SK-N-SH (cell line): ENCODE measurements around the gene LRRC36.

ENCODE experiments used
- GABPA ChIP-seq: IDR thresholded peaks from 2 replicates; pipeline ENCODE4 v1.4.0; 2012; ENCODE audit warnings: low read depth, mild to moderate bottlenecking
- RAD21 ChIP-seq: IDR thresholded peaks from 2 replicates; pipeline ENCODE4 v1.6.1; 2012; ENCODE audit warnings: mild to moderate bottlenecking, low read length
- TF ChIP-seq, protein P1 (sequence below): fragments of 200-600 bp; sonication (generic); IDR thresholded peaks from 2 replicates; pipeline ENCODE4 v1.6.1; 2017; ENCODE audit warnings: antibody characterized with exemption, mild to moderate bottlenecking, moderate library complexity

DNA sequence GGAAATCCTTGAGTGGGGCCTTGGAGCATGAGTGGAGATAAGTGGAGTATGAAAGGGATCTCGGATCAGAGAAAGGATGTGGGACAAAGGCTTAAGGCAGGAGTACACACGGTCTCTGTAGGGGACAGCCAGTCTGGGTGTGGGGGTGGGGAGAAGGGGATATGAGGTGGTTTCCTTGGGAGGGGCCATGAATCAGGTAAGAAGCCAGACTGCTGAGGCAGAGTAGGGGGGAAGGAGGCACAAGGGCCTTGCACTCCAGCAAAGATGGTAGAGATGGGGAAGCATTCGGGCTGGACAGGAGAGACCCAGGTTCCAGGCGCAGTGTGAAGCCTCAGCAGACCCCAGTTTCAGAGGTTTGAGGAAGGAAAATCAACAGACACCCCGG lies 105.9 kb downstream of the LRRC36 start:
- TF ChIP-seq, protein P1, sequence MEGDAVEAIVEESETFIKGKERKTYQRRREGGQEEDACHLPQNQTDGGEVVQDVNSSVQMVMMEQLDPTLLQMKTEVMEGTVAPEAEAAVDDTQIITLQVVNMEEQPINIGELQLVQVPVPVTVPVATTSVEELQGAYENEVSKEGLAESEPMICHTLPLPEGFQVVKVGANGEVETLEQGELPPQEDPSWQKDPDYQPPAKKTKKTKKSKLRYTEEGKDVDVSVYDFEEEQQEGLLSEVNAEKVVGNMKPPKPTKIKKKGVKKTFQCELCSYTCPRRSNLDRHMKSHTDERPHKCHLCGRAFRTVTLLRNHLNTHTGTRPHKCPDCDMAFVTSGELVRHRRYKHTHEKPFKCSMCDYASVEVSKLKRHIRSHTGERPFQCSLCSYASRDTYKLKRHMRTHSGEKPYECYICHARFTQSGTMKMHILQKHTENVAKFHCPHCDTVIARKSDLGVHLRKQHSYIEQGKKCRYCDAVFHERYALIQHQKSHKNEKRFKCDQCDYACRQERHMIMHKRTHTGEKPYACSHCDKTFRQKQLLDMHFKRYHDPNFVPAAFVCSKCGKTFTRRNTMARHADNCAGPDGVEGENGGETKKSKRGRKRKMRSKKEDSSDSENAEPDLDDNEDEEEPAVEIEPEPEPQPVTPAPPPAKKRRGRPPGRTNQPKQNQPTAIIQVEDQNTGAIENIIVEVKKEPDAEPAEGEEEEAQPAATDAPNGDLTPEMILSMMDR: no peak
- TF ChIP-seq RAD21 (no peak), GABPA (no peak)
